Measurements from ENCODE around the gene CEP250.
"Not testable (repeated sequence)": the region's sequence is repeated elsewhere in the genome, so short reads cannot be mapped to it uniquely, and the experiment has no call there.

Gene CEP250

GRCh38 chr20:35515341-35515740 lies 59.9 kb downstream of the CEP250 start:
- 92% methylated on average over 3 of the region's 4 CpGs for WGBS
- no peak overlapping the region for H2AK5ac ChIP-seq (ENCODE audit: low read length, severe bottlenecking)
- no peak overlapping the region for H2AFZ ChIP-seq (ENCODE audit: low read depth, low read length)
- H3K9ac ChIP-seq (ENCODE audit: low read length): no peak overlapping the region
- no peak overlapping the region for H3K4ac ChIP-seq (ENCODE audit: low read depth in 1 of 2, low read length in 2 of 2)
- peaks cover 22% of the 10 kb centered on the region for H3K4me1 ChIP-seq (ENCODE audit: control insufficient read depth, insufficient read depth, low read depth, low read length)
- no peak overlapping the region for H3K18ac ChIP-seq (ENCODE audit: low read depth in 1 of 2, low read length in 2 of 2)
- no peak overlapping the region for H3K23ac ChIP-seq (ENCODE audit: low read length in 2 of 2)
- no peak overlapping the region for H3K27ac ChIP-seq (ENCODE audit: low read length, poor library complexity, severe bottlenecking)
- H3K27me3 ChIP-seq (ENCODE audit: control insufficient read depth in 1 of 2, insufficient read depth in 1 of 2, low read length in 2 of 2): no peaks in the 10 kb centered on the region
- peaks cover 7% of the 10 kb centered on the region for H3K79me1 ChIP-seq (replicated peaks; ENCODE audit: low read length, poor library complexity, severe bottlenecking)
- H2BK15ac ChIP-seq (ENCODE audit: low read depth, poor library complexity, severe bottlenecking): no peak overlapping the region
- no peak overlapping the region for H3K4me2 ChIP-seq (ENCODE audit: low read length, poor library complexity, severe bottlenecking)
- H4K8ac ChIP-seq (ENCODE audit: low read length): no peak overlapping the region
- H3K9me3 ChIP-seq (ENCODE audit: control insufficient read depth, low read length): no peaks in the 10 kb centered on the region
- no peak overlapping the region for H2BK5ac ChIP-seq (ENCODE audit: low read depth, low read length, poor library complexity, severe bottlenecking)
- no peak overlapping the region for H2BK12ac ChIP-seq (ENCODE audit: low read length in 2 of 2)
- no peak overlapping the region for H3K14ac ChIP-seq (ENCODE audit: low read length in 2 of 2)
- peaks cover 45 to 49% of the 10 kb centered on the region in 2 experiments for H3K36me3 ChIP-seq (ENCODE audit: control insufficient read depth in 1 of 2, insufficient read depth in 2 of 2, low read depth in 1 of 2, low read length in 2 of 2)
- no peak overlapping the region for H3K4me3 ChIP-seq (ENCODE audit: insufficient read depth in 1 of 2, low read depth in 1 of 2, low read length in 2 of 2)
- no peak for DNase-seq
- no peak overlapping the region for H4K91ac ChIP-seq (ENCODE audit: low read length)
- H2BK120ac ChIP-seq (ENCODE audit: low read depth, low read length): no peak overlapping the region

- no peak overlapping the region for H4K91ac ChIP-seq (ENCODE audit: low read length)
- WGBS: 31% methylated on average over 2 of the region's 3 CpGs
- no peak overlapping the region for H3K4me2 ChIP-seq (ENCODE audit: low read length, poor library complexity, severe bottlenecking)
- no peak overlapping the region for H2AK5ac ChIP-seq (ENCODE audit: low read length, severe bottlenecking)
- H3K79me1 ChIP-seq (replicated peaks; ENCODE audit: low read length, poor library complexity, severe bottlenecking): peaks cover 7% of the 10 kb centered on the region
- H3K18ac ChIP-seq (ENCODE audit: low read depth in 1 of 2, low read length in 2 of 2): no peak overlapping the region
- no peaks in the 10 kb centered on the region for H3K27me3 ChIP-seq (ENCODE audit: control insufficient read depth in 1 of 2, insufficient read depth in 1 of 2, low read length in 2 of 2)
- H3K36me3 ChIP-seq (ENCODE audit: control insufficient read depth in 1 of 2, insufficient read depth in 2 of 2, low read depth in 1 of 2, low read length in 2 of 2): peaks cover 42 to 43% of the 10 kb centered on the region in 2 experiments
- no peaks in the 10 kb centered on the region for H3K9me3 ChIP-seq (ENCODE audit: control insufficient read depth, low read length)
- no peak overlapping the region for H2BK15ac ChIP-seq (ENCODE audit: low read depth, poor library complexity, severe bottlenecking)
- H2AFZ ChIP-seq (ENCODE audit: low read depth, low read length): no peak overlapping the region
- H3K9ac ChIP-seq (ENCODE audit: low read length): peak overlapping the region; percentile 4
- H3K27ac ChIP-seq (ENCODE audit: low read length, poor library complexity, severe bottlenecking): peak overlapping the region; percentile 31
- peaks cover 19% of the 10 kb centered on the region for H3K4me1 ChIP-seq (ENCODE audit: control insufficient read depth, insufficient read depth, low read depth, low read length)
- H2BK5ac ChIP-seq (ENCODE audit: low read depth, low read length, poor library complexity, severe bottlenecking): no peak overlapping the region
- DNase-seq: peak; percentile 77
- H4K8ac ChIP-seq (ENCODE audit: low read length): no peak overlapping the region
- no peak overlapping the region for H2BK120ac ChIP-seq (ENCODE audit: low read depth, low read length)
- no peak overlapping the region for H2BK12ac ChIP-seq (ENCODE audit: low read length in 2 of 2)
- H3K4ac ChIP-seq (ENCODE audit: low read depth in 1 of 2, low read length in 2 of 2): no peak overlapping the region
- no peak overlapping the region for H3K14ac ChIP-seq (ENCODE audit: low read length in 2 of 2)
- no peak overlapping the region for H3K4me3 ChIP-seq (ENCODE audit: insufficient read depth in 1 of 2, low read depth in 1 of 2, low read length in 2 of 2)
- no peak overlapping the region for H3K23ac ChIP-seq (ENCODE audit: low read length in 2 of 2)
Observed at GRCh38 chr20:35515949-35516645, 60.7 kb downstream of the CEP250 start.

GRCh38 chr20:35517125-35517524 lies 61.7 kb downstream of the CEP250 start:
- H2BK12ac ChIP-seq (ENCODE audit: low read length in 2 of 2): no peak overlapping the region
- H3K9ac ChIP-seq (ENCODE audit: low read length): no peak overlapping the region
- no peak overlapping the region for H4K8ac ChIP-seq (ENCODE audit: low read length)
- no peak overlapping the region for H3K4me3 ChIP-seq (ENCODE audit: insufficient read depth in 1 of 2, low read depth in 1 of 2, low read length in 2 of 2)
- H3K36me3 ChIP-seq (ENCODE audit: control insufficient read depth in 1 of 2, insufficient read depth in 2 of 2, low read depth in 1 of 2, low read length in 2 of 2): peaks cover 32 to 33% of the 10 kb centered on the region in 2 experiments
- H3K4me1 ChIP-seq (ENCODE audit: control insufficient read depth, insufficient read depth, low read depth, low read length): peaks cover 14% of the 10 kb centered on the region
- H3K27me3 ChIP-seq (ENCODE audit: control insufficient read depth in 1 of 2, insufficient read depth in 1 of 2, low read length in 2 of 2): no peaks in the 10 kb centered on the region
- no peak overlapping the region for H2BK15ac ChIP-seq (ENCODE audit: low read depth, poor library complexity, severe bottlenecking)
- no peak overlapping the region for H2BK5ac ChIP-seq (ENCODE audit: low read depth, low read length, poor library complexity, severe bottlenecking)
- WGBS: 100% methylated on average over 1 of the region's 1 CpG
- no peak overlapping the region for H2AK5ac ChIP-seq (ENCODE audit: low read length, severe bottlenecking)
- H2BK120ac ChIP-seq (ENCODE audit: low read depth, low read length): no peak overlapping the region
- H2AFZ ChIP-seq (ENCODE audit: low read depth, low read length): no peak overlapping the region
- H3K18ac ChIP-seq (ENCODE audit: low read depth in 1 of 2, low read length in 2 of 2): no peak overlapping the region
- H3K9me3 ChIP-seq (ENCODE audit: control insufficient read depth, low read length): no peaks in the 10 kb centered on the region
- H3K27ac ChIP-seq (ENCODE audit: low read length, poor library complexity, severe bottlenecking): no peak overlapping the region
- H4K91ac ChIP-seq (ENCODE audit: low read length): no peak overlapping the region
- H3K4ac ChIP-seq (ENCODE audit: low read depth in 1 of 2, low read length in 2 of 2): no peak overlapping the region
- H3K23ac ChIP-seq (ENCODE audit: low read length in 2 of 2): no peak overlapping the region
- no peak for DNase-seq
- no peak overlapping the region for H3K4me2 ChIP-seq (ENCODE audit: low read length, poor library complexity, severe bottlenecking)
- H3K14ac ChIP-seq (ENCODE audit: low read length in 2 of 2): no peak overlapping the region
- peaks cover 7% of the 10 kb centered on the region for H3K79me1 ChIP-seq (replicated peaks; ENCODE audit: low read length, poor library complexity, severe bottlenecking)

GRCh38 chr20:35517767-35518166 lies 62.4 kb downstream of the CEP250 start:
- not testable (repeated sequence) for H4K8ac ChIP-seq (ENCODE audit: low read length); H3K4me2 ChIP-seq (ENCODE audit: low read length, poor library complexity, severe bottlenecking); H2AFZ ChIP-seq (ENCODE audit: low read depth, low read length); H3K9me3 ChIP-seq (ENCODE audit: control insufficient read depth, low read length); H3K9ac ChIP-seq (ENCODE audit: low read length); H3K18ac ChIP-seq (ENCODE audit: low read depth in 1 of 2, low read length in 2 of 2); H3K4me3 ChIP-seq (ENCODE audit: insufficient read depth in 1 of 2, low read depth in 1 of 2, low read length in 2 of 2); H3K14ac ChIP-seq (ENCODE audit: low read length in 2 of 2); H4K91ac ChIP-seq (ENCODE audit: low read length); H2BK120ac ChIP-seq (ENCODE audit: low read depth, low read length); DNase-seq; H3K79me1 ChIP-seq (replicated peaks; ENCODE audit: low read length, poor library complexity, severe bottlenecking); H3K4ac ChIP-seq (ENCODE audit: low read depth in 1 of 2, low read length in 2 of 2); H2BK12ac ChIP-seq (ENCODE audit: low read length in 2 of 2); H2BK15ac ChIP-seq (ENCODE audit: low read depth, poor library complexity, severe bottlenecking); H3K27ac ChIP-seq (ENCODE audit: low read length, poor library complexity, severe bottlenecking); H3K23ac ChIP-seq (ENCODE audit: low read length in 2 of 2); H3K27me3 ChIP-seq (ENCODE audit: control insufficient read depth in 1 of 2, insufficient read depth in 1 of 2, low read length in 2 of 2); H2BK5ac ChIP-seq (ENCODE audit: low read depth, low read length, poor library complexity, severe bottlenecking); H2AK5ac ChIP-seq (ENCODE audit: low read length, severe bottlenecking)
- Histone ChIP-seq H3K4me1 (ENCODE audit: control insufficient read depth, insufficient read depth, low read depth, low read length) (peaks cover 14% of the 10 kb centered on the region), H3K36me3 (ENCODE audit: control insufficient read depth in 1 of 2, insufficient read depth in 2 of 2, low read depth in 1 of 2, low read length in 2 of 2) (peaks cover 25 to 27% of the 10 kb centered on the region in 2 experiments)
- WGBS: 96% methylated on average over 4 of the region's 5 CpGs

All from mesenchymal stem cell (in vitro differentiated cells and primary cell).